Prostate gland (tissue), 2 donors: ENCODE measurements around the gene SEMA3A. TPM values are rescaled to one million over a fixed set of nuclear protein-coding genes. Genes with fewer than 3 reads are reported as not detected.

ENCODE experiments used
- DNase-seq: peaks from one replicate; pipeline ENCODE4 v3.0.0-alpha.2; 2019; ENCODE audit warnings: low spot score
- H3K27ac ChIP-seq, 2 donors: fragments of 200-600 bp; sonication (generic); 2 replicates each; pipeline ENCODE4 v1.5.1; 2017 to 2019
- H3K27me3 ChIP-seq: fragments of 200-600 bp; sonication (generic); replicated peaks from 2 replicates; pipeline ENCODE4 v1.5.1; 2019; ENCODE audit not compliant: insufficient read depth
- H3K36me3 ChIP-seq, 2 donors: fragments of 200-600 bp; sonication (generic); 1 replicate in 1 of 2; 2 replicates in 1 of 2; pipeline versions ENCODE4 v1.5.1 to v1.8.1; 2017 to 2019
- H3K4me1 ChIP-seq: fragments of 200-600 bp; sonication (generic); replicated peaks from 2 replicates; pipeline ENCODE4 v1.5.1; 2019
- H3K4me3 ChIP-seq, 2 donors: fragments of 200-600 bp; sonication (generic); 2 replicates each; pipeline ENCODE4 v1.5.1; 2017 to 2019
- H3K9me3 ChIP-seq: fragments of 200-600 bp; sonication (generic); 2 replicates; pipeline ENCODE4 v1.5.1; 2017
- POLR2A ChIP-seq: fragments of 450-650 bp; IDR thresholded peaks from one replicate; pipeline ENCODE4 v1.6.1; 2016; ENCODE audit warnings: antibody characterized with exemption, mild to moderate bottlenecking
- POLR2AphosphoS5 ChIP-seq: sonication (generic); formaldehyde crosslinking; IDR thresholded peaks from one replicate; pipeline ENCODE4 v1.6.1; 2017; ENCODE audit warnings: antibody characterized with exemption
- WGBS: methylation state at CpG from one replicate; pipeline ENCODE4 v1.1.5; 2018; 5-methylcytosine and 5-hydroxymethylcytosine counted together
- intact Hi-C: fragments of 100-400 bp; cut with DNase I; formaldehyde crosslinking; loops from one replicate; pipeline ENCODE4 v1.14.2; 2022
- total RNA-seq, 2 donors: library from RNA; depleted of rRNA; stranded (reverse); fragments of >200 nt; gene quantifications; one replicate each; pipeline ENCODE4 v1.1.0, GENCODE V29; 2016
- TF ChIP-seq, protein P1 (sequence below), 4 experiments: fragments of 200-600 bp in 2 of 4; fragments of 450-650 bp in 2 of 4; sonication (generic) in 2 of 4; IDR thresholded peaks; 1 replicate in 3 of 4; 2 replicates in 1 of 4; pipeline ENCODE4 v1.5.1; 2016 to 2019; ENCODE audit warnings: antibody characterized with exemption in 4 of 4, mild to moderate bottlenecking in 2 of 4, moderate library complexity in 2 of 4

The SEMA3A gene
- total RNA-seq, 2 donors from 2014 or later: 1.6 to 1.9 TPM

- intact Hi-C loops: no loop called here
- Histone ChIP-seq H3K36me3 (no peaks in the 10 kb centered on the region), H3K27ac (no peak overlapping the region), H3K27me3 (no peaks in the 10 kb centered on the region), H3K4me1 (no peaks in the 10 kb centered on the region), H3K4me3 (no peak overlapping the region), H3K9me3 (no peaks in the 10 kb centered on the region)
- TF ChIP-seq POLR2AphosphoS5 (no peak), POLR2A (no peak)
- TF ChIP-seq, protein P1, sequence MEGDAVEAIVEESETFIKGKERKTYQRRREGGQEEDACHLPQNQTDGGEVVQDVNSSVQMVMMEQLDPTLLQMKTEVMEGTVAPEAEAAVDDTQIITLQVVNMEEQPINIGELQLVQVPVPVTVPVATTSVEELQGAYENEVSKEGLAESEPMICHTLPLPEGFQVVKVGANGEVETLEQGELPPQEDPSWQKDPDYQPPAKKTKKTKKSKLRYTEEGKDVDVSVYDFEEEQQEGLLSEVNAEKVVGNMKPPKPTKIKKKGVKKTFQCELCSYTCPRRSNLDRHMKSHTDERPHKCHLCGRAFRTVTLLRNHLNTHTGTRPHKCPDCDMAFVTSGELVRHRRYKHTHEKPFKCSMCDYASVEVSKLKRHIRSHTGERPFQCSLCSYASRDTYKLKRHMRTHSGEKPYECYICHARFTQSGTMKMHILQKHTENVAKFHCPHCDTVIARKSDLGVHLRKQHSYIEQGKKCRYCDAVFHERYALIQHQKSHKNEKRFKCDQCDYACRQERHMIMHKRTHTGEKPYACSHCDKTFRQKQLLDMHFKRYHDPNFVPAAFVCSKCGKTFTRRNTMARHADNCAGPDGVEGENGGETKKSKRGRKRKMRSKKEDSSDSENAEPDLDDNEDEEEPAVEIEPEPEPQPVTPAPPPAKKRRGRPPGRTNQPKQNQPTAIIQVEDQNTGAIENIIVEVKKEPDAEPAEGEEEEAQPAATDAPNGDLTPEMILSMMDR (IDR thresholded peaks at IDR 0.05): no peak
- DNase-seq: no peak
- WGBS: 69% methylated on average over 1 of the region's 1 CpG
These were observed 14.4 kb upstream of the SEMA3A start for GRCh38 chr7:84209006-84209405.

DNA sequence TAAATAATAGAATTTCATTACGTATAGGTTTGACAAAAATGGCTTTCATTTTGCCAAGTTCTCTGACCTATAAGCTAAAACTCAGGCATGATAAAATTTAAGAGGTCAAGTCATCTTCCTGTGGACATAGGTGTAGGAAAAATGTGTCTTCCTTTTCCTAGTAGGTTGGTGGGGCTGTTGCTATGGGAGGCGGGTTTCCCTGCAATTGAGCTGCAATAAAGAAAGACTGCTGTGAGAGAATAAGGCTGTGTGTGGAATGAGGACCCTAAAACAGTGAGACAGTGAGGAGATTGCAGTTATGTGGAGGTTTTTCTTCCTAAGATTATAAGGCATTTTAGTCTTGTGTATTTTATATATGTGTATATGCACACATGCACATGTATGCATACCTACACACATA is 13.0 kb upstream of the SEMA3A start:
- TF ChIP-seq POLR2AphosphoS5 (no peak), POLR2A (no peak)
- TF ChIP-seq, protein P1 (IDR thresholded peaks at IDR 0.05): no peak
- intact Hi-C loops: no loop called here
- H3K27ac ChIP-seq: no peak overlapping the region
- no peaks in the 10 kb centered on the region for H3K9me3 ChIP-seq
- WGBS: 99% methylated on average over 2 of the region's 2 CpGs
- no peak overlapping the region for H3K4me3 ChIP-seq
- no peaks in the 10 kb centered on the region for H3K4me1 ChIP-seq
- no peak for DNase-seq
- H3K27me3 ChIP-seq: no peaks in the 10 kb centered on the region
- no peaks in the 10 kb centered on the region for H3K36me3 ChIP-seq

- no peaks in the 10 kb centered on the region for H3K27me3 ChIP-seq
- TF ChIP-seq, protein P1 (IDR thresholded peaks at IDR 0.05): no peak
- no peak for TF ChIP-seq POLR2A
- no peak for TF ChIP-seq POLR2AphosphoS5
- H3K4me1 ChIP-seq: no peaks in the 10 kb centered on the region
- H3K9me3 ChIP-seq: no peaks in the 10 kb centered on the region
- no peak for DNase-seq
- intact Hi-C loops: no loop called here
- WGBS: 67% methylated on average over 2 of the region's 2 CpGs
- H3K36me3 ChIP-seq: no peaks in the 10 kb centered on the region
- no peak overlapping the region for H3K27ac ChIP-seq
- H3K4me3 ChIP-seq: no peak overlapping the region
These were observed 12.4 kb upstream of the SEMA3A start for GRCh38 chr7:84207025-84207424.

- H3K27me3 ChIP-seq: no peaks in the 10 kb centered on the region
- WGBS: 80% methylated on average over 3 of the region's 3 CpGs
These were observed 10.1 kb upstream of the SEMA3A start for GRCh38 chr7:84204655-84205054.

DNA sequence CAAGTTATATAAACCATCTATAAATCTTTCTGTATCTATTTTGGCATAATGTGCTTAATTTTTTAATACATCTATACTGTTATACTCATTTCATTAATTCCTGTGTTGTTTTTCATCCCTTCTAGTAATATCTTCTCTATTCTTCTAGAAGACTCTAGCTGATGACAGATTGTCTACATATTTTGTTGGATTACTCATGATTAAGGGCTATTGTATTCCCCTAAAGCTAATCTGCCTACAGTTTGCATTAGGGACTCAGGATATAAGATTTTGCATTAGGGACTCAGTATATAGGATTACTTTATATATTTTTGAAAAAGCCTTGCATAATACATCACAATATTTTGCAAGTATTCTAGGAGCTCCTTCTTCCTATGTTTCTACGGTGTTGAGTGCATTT is 8.3 kb upstream of the SEMA3A start:
- Histone ChIP-seq H3K27ac (no peak overlapping the region), H3K27me3 (no peaks in the 10 kb centered on the region), H3K9me3 (no peaks in the 10 kb centered on the region), H3K36me3 (no peaks in the 10 kb centered on the region), H3K4me3 (no peak overlapping the region), H3K4me1 (no peaks in the 10 kb centered on the region)
- intact Hi-C loops: no loop called here
- TF ChIP-seq POLR2AphosphoS5 (no peak), POLR2A (no peak)
- TF ChIP-seq, protein P1 (IDR thresholded peaks at IDR 0.05): no peak
- no peak for DNase-seq
- 95% methylated on average over 1 of the region's 1 CpG for WGBS

More at GRCh38 chr7:84204655-84205054, 10.1 kb upstream of the SEMA3A start:
- Histone ChIP-seq H3K27ac (no peak overlapping the region), H3K4me1 (no peaks in the 10 kb centered on the region), H3K9me3 (no peaks in the 10 kb centered on the region), H3K36me3 (no peaks in the 10 kb centered on the region), H3K4me3 (no peak overlapping the region)
- intact Hi-C loops: no loop called here
- TF ChIP-seq, protein P1 (IDR thresholded peaks at IDR 0.05): no peak
- no peak for TF ChIP-seq POLR2AphosphoS5
- no peak for TF ChIP-seq POLR2A
- DNase-seq: no peak
